Measurements from ENCODE around the gene SLC35F4.
"Not testable (repeated sequence)": the region's sequence is repeated elsewhere in the genome, so short reads cannot be mapped to it uniquely, and the experiment has no call there.

Gene SLC35F4

DNA sequence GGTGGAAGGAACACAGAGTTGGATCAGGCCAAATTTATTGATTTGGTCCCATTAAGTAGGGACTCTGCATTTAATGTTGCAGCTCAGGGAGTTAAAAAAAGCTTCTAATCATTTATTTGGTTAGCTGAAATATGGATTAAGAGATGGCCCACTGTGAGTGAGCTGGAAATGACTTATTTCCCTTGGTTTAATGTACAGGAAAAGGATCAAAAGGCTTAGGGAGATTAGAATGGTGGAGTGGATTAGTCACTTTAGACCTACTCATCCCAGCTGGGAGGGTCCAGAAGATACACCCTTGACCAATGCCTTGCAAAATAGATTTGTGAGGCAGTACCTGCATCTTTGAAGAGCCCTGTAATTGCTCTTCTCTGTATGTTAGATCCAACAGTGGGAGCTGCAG lies 143.8 kb downstream of the SLC35F4 start:
- DNase-seq (ENCODE audit: low spot score) = not testable (repeated sequence)

GRCh38 chr14:57714487-57714931 lies 151.4 kb downstream of the SLC35F4 start:
- DNase-seq (ENCODE audit: low spot score) = no peak

GRCh38 chr14:57712698-57713097 lies 153.2 kb downstream of the SLC35F4 start:
- no peak for DNase-seq (ENCODE audit: low spot score)

GRCh38 chr14:57712102-57712501 lies 153.8 kb downstream of the SLC35F4 start:
- no peak for DNase-seq (ENCODE audit: low spot score)

- DNase-seq (ENCODE audit: low spot score) = no peak
Measured at GRCh38 chr14:57709909-57710308, 156.0 kb downstream of the SLC35F4 start.

DNA sequence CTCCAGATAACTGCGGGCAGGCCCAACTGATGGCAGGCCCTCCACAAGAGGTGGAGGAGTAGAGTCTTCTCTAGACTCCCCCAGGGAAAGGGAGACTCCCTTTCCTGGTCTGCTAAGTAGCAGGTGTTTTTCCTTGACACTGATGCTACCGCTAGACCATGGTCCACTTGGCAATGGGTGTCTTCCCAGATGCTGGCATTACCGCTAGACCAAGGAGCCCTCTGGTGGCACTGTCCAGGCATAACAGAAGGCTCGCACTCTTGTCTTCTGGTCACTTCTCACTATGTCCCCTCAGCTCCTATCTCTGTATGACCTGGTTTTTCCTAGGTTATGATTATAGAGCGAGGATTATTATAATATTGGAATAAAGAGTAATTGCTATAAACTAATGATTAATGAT lies 156.8 kb downstream of the SLC35F4 start:
- not testable (repeated sequence) for DNase-seq (ENCODE audit: low spot score)

GRCh38 chr14:57707219-57707618 lies 158.7 kb downstream of the SLC35F4 start:
- no peak for DNase-seq (ENCODE audit: low spot score)

DNA sequence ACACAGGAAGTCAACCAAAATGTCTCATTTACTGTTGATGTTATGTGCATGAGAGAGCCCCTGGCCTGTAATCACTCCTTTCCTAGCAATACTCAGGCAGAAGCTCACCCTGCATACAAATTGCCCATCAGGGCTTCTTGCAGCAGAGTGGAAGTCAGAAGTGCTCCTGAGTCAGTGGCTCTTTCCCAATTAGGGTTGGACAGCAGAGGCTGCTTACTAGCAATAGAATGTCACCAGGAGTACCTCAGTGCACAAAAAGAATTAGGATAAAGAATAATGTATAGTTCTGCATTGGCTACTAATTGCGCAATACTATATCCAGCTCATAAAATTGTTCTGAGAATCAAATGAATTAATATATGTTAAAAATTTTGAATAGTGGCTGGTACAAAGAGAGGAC lies 161.1 kb downstream of the SLC35F4 start:
- DNase-seq (ENCODE audit: low spot score) = no peak

DNA sequence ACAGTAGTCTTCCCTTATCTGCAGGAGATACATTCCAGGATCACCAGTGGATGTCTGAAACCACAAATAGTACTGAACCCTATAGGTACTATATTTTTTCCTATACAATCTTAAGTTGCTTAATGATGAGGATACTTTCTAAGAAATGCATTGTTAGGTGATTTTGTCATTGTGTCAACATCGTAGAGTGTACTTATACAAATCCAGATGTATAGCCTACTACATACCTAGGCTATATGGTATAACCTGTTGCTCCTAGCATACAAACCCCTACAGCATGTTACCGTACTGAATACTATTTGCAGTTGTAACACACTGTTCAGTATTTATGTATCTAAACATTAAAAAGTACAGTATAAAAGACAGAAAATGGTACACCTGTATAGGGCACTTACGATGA lies 165.9 kb downstream of the SLC35F4 start:
- no peak for DNase-seq (ENCODE audit: low spot score)

GRCh38 chr14:57692671-57693070 lies 173.2 kb downstream of the SLC35F4 start:
- DNase-seq (ENCODE audit: low spot score) = no peak

GRCh38 chr14:57687416-57687815 lies 178.5 kb downstream of the SLC35F4 start:
- DNase-seq (ENCODE audit: low spot score) = no peak

- DNase-seq (ENCODE audit: low spot score) = no peak
Measured at GRCh38 chr14:57686304-57686703, 179.6 kb downstream of the SLC35F4 start.

GRCh38 chr14:57671021-57671420 lies 194.9 kb downstream of the SLC35F4 start:
- no peak for DNase-seq (ENCODE audit: low spot score)

- DNase-seq (ENCODE audit: low spot score) = no peak
Measured at GRCh38 chr14:57660208-57660607, 205.7 kb downstream of the SLC35F4 start.

DNA sequence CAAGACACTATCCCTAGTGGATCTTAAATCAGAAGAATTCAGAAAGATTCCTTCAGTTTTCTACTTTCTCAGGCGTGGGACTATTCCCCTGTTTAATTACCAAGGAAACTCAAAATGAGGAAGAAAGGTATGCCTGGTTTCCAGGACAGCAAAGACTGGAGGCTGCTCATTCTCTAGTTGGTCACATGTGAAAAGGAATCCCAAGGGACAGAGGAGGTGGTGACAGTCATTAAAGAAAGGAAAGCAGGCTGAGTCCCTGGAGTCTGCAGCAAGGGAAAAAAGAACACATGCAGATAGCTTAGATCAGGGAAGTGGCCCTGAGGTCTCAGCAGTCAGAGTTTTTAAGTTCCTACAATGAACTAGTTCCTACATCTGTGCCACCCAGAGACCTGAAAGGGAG lies 206.8 kb downstream of the SLC35F4 start:
- no peak for DNase-seq (ENCODE audit: low spot score)

DNA sequence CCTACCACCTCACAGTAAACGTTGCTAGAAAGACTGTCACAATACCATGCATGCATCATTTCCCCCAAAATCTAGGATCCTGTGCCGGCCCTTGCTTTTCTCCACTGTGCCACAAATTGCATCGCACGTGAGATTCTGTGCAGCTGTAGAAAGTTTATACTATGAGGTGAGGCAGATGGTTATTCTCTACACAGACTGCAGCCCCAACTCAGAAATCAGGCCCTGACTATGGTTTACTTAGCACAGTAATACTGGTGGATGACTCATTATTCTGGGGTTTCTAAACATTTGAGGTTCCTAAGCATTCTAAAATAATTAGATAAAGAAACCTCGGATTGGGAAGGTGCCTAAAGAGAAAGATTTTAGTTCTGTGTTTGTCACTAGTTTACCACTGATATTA lies 208.4 kb downstream of the SLC35F4 start:
- no peak for DNase-seq (ENCODE audit: low spot score)

GRCh38 chr14:57656853-57657252 lies 209.0 kb downstream of the SLC35F4 start:
- DNase-seq (ENCODE audit: low spot score) = no peak

DNA sequence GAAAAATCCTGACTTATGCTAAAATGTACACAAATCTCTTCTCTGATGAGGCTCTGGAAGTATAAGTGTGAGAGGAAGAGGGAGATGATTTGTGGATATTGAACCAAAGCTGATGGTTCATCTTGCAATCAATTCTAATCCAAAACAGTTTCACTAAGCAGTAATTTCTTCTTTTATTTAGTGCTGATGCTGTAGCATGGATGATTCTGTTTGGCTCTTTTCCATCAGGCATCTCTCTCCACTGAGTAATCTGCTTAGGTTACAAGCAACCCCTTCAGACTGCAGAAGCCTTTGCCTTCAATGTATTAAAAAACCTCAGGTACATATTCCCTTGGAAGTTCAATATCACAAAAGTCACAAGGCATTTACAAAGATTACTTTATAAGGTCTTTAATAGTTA lies 213.1 kb downstream of the SLC35F4 start:
- no peak for DNase-seq (ENCODE audit: low spot score)

DNA sequence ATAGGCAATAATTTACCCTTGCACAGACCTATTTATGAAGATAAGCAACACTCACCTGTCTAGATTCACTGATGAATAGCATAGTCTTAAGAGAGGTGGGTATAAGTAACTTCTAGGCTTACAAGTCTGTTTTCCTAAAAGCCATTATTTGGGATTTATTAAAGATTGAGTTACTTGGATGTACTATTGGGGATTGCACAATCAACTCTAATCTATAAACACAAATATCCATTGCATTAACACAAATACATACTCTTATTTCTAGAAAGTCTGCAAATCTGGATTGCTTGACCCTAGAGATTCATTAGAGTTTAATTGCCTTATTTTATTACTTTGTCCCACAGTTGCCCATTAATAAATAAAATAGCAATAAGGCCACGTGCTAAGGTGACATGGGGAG lies 224.1 kb downstream of the SLC35F4 start:
- DNase-seq (ENCODE audit: low spot score) = no peak

GRCh38 chr14:57640036-57640435 lies 225.9 kb downstream of the SLC35F4 start:
- DNase-seq (ENCODE audit: low spot score) = no peak

DNA sequence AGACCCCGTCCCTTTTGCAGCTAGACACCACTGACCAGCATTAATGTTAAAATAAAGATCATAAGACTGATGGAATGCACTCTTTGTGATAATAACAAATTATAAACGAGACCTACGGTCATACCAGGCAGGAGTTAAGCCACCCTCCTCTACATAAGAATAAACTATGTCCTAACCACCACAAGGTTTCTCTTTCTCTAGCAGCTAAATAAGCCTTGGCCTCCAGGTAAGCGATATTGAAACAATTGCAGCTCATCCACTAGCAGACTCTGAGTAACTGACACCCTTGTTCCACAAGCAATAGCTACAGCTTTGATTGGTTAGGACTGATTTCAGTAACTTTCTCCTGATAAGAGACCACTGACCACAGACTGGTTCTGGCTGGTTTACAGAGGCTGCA lies 228.0 kb downstream of the SLC35F4 start:
- DNase-seq (ENCODE audit: low spot score) = no peak

GRCh38 chr14:57634335-57634734 lies 231.6 kb downstream of the SLC35F4 start:
- DNase-seq (ENCODE audit: low spot score) = no peak

- DNase-seq (ENCODE audit: low spot score) = no peak
Measured at GRCh38 chr14:57632649-57633048, 233.2 kb downstream of the SLC35F4 start.

DNA sequence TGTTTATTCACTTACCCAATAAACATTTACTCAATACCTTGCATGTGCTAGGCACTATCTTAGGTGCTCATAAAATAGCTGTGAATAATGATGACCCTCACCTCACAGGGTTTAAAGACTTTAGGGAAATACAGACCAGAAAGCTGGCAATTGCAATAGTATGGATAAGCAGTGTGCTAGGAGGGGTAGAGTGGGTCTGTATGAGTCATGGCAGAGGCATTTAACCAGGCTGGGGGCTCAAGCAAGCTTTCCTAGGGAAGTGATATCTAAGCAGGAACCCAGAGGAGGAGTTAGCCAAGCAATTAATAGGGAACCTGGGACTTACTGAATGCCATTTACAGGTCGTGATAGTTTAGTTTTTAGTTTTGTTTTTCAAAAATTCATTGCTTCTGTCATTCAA lies 248.4 kb downstream of the SLC35F4 start:
- no peak for DNase-seq (ENCODE audit: low spot score)

DNA sequence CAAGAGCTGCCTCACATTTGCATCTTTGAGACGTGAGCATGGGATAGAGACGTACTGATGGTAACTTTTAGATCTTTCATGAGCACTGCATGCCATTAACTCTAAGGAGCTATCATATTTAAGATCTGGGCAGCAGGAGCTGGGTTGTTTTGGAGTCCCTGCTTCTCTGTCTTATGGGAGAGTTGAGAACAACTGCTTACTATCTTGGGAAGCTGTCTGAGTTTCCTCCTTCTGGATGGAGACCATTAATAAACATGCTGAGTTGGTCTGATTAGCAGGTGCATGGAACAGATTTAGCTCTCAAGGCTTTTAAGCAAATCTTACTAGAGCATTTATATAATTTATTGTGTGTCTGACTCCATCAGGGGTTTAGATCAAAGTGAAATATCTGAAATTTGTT lies 252.9 kb downstream of the SLC35F4 start:
- DNase-seq (ENCODE audit: low spot score) = no peak
